Activated CD4-positive, alpha-beta T cell treated with anti-CD3 and anti-CD28 coated beads for 1 hour (primary cell): ENCODE results near the gene OPN5.
"Not testable (repeated sequence)": the region's sequence is repeated elsewhere in the genome, so short reads cannot be mapped to it uniquely, and the experiment has no call there.

ENCODE experiments used
- DNase-seq: peaks from one replicate; pipeline ENCODE4 v3.0.0-alpha.2; 2020

Gene OPN5, protein sequence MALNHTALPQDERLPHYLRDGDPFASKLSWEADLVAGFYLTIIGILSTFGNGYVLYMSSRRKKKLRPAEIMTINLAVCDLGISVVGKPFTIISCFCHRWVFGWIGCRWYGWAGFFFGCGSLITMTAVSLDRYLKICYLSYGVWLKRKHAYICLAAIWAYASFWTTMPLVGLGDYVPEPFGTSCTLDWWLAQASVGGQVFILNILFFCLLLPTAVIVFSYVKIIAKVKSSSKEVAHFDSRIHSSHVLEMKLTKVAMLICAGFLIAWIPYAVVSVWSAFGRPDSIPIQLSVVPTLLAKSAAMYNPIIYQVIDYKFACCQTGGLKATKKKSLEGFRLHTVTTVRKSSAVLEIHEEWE

DNA sequence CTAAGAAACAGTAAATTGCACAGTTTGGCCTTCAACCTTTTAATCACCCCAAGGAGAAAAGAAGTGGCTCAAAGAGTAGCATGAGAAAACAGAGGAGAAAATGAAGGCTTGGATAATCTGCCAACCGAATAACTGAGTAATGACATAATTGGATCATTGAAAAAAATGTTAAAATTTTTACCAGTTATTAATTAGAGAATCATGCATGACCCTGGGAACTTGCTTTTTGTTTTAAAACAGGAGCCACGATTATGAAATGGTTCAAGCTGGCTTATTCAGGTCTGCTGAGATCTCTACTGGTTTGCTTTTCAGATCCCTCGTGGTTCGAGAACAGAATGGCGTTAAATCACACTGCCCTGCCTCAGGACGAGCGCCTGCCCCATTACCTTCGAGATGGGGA is at the start of gene OPN5:
Gene OPN5 (plus strand): TSS at position 301 of the 400 bp plus-strand sequence. CDS start 35 bp downstream, at position 336.
- no peak for DNase-seq

DNA sequence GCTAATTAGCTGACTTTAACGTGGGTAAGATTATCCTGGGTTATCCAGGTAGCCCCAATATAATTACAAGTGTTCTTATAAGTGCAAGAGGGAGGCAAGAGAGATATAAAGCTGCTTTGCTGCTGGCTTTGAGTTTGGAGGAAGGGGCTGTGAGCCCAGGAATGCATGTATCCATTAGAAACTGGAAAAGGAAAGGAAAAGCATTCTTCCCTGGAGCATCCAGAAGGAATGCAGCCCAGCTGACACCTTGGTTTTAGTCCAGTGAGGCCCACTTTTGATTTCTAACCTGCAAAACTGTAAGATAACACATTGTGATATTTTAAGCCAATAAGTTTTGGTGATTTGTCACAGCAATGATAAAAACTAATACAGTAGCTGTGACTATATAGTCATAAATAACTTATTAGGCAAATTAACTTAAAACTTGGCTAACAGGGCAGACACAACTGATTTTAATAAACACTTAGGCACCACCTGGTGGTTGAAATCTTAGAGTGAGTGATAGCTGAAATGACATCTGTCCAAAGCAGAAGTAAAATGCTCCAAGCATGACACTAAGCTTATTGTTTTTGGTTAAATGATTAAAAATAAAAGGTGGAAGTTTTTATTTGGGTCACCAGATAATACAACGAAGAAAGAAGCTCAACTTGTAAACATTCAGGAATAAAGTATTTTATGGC is 47.8 kb upstream of the OPN5 start:
- no peak for DNase-seq

DNA sequence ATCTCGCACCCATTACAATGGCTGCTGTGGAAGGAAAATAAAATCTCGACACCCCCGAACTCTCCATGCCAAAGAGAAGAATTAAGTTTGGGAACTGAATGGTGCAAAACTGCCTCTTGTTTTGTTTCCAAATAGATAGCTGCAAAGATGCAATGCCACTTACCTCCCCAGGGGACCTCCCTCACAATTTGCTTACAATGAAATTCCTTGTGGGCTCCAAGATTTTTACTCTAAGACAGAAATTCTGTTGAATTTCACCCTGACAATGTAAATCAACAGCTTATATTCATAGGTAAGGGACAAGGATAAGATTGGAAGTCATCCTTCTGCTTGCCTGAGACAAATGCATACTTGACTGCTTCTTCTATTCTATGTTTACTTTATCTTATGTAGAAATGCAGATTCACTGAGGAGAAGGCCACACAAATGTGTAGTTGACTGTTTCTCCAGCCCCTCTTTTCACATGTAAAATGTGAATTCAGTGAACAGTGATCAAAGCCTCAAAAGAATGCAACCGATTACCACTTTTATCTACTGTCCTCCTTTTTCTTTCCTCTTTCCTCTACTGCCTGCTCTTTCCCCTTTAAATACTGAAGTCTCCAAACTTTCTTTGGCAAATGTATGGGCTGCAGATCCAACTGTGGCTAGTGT is 46.9 kb upstream of the OPN5 start:
- DNase-seq: no peak

DNA sequence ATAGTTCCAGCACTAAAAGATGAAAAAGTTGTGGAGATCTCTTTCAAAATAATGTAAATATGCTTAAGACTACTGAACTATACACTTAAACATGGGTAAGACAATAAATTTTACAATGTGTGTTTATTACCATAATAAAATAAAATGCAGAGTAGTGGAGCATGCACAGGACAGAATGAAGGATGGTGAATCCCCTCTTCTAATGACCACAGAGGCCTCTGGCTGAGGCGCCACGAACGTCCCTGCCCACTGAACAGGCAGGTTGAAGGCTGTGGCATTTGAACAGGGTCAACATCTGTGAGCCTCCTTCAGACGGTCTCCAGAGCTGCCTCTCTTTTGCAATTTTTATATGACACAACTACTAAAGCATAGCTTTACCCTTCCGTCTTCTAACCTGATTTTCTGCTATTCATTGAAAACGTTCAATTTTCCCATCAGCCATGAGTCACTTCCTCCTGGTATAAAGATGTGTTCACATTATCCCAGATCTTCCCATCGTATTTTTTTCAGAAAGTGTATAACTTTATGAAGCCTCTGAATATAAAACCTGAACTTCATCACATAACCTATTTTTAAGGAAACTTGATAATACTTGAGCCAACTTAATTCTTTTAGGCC is 45.6 kb upstream of the OPN5 start:
- DNase-seq: no peak

DNA sequence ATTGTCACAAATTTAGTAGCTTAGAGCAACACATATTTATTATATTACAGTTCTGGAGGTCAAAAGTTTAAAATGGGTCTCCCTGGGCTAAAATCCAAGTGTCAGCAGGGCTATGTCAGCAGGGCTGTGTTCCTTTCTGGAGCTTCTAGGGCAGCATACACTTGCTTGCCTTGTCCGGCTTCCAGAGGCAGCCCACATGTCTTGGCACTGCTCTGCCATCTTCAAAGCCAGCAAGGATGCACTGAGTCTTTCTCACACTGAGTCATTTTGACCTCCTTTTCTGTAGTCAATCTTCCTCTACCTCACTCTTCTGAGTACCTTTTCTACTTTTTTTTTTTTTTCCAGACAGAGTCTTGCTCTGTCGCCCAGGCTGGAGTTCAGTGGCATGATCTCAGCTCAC is 44.4 kb upstream of the OPN5 start:
- DNase-seq: no peak

DNA sequence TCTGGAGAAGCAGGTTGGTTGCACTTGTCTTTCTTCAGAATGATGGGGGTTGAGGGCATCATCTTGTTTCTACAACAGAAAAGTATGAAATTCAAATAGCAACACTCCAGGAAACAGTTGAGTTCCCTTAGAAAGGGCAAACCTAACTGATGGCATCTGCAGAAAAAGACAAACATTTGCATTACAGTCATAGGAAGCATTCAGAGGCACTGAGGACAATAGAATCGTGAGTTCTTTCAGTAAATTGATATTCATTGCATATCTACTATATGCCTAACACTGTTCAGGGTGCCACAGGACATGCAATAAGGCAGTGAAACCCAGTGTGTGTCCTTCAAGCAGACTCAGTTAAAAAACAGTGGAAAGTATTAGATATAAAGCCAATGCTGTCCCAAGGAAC is 41.1 kb upstream of the OPN5 start:
- no peak for DNase-seq

DNA sequence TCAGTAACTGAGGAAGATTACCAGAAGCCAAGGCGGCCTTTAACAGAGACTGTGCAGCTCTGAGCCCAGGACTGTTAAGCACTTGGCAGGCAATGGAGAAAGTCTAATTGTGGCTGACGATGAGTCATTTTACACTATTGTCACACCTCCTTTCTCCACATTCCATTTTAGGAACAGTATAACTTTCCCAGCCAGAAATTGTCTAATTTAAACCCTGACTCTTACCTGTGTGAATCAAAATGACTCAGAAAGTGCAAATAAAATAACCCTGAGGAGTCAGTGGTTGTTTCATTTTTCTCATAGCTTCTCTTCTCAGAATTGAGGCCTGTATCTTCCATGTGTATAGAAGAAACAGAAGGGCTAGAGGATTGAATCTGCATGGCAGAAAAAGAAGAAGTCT is 40.0 kb upstream of the OPN5 start:
- no peak for DNase-seq

DNA sequence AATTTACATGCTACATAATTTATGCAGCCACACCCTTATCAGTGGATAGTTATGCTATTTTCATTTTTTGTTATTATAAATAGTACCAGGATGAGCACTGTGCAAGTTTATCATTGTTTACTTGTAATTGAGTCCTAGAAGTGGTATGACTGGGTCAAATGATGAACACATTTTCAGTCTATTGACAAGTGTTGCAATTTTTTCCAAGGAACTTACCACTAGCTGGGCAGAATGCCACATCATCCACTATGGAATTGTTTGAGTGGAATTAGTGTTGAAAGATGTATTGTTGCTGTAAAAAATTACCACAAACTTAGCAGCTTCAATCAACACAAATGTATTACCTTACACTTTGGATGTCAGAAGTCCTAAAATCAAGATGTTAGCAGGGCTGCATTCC is 38.1 kb upstream of the OPN5 start:
- no peak for DNase-seq

DNA sequence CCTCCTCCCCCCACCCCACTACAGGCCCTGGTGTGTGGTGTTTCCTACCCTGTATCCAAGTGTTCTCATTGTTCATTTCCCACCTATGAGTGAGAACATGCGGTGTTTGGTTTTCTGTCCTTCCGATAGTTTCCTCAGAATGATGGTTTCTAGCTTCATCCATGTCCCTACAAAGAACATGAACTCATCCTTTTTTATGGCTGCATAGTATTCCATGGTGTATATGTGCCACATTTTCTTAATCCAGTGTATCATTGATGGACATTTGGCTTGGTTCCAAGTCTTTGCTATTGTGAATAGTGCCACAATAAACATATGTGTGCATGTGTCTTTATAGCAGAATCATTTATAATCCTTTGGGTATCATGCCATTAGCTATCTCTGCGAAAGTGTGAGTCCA is 36.6 kb upstream of the OPN5 start:
- not testable (repeated sequence) for DNase-seq

DNA sequence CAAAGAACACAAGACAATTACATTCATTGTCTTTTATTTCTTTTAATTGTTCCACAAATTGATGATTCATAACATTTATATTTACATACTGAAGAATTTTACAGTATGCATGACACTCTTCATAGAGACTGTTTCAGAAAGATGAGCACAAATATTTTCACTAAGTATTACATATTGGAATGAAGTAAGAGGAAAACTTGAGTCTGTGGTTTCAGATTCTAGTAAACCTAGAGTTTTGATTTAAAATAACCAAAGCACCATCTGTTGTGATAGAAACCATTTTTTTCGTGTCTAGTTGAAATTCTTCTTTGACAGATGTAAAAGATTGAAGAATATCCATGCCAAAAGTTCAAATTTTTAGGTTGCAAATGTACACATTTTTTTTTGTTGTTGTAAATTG is 32.1 kb upstream of the OPN5 start:
- DNase-seq: no peak

DNA sequence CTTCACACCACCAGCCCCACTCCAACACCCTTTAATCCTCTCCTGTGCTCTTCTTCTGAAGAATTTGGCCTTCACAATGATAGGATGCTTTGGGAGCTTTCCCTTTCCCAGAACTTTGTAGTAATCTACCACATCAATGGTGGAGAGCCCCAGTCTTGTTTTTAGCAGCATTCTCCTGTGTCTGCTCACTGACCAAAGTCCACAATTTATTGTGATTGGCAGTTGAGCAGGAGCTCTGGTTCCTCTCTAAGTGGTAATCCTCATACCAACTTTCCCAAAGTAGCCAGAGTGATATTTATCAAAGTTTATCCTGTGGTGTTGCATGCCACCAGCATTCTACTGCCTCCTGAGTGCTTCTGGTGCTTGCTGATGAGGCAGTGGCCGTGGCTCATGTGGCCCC is 29.0 kb upstream of the OPN5 start:
- DNase-seq: no peak

DNA sequence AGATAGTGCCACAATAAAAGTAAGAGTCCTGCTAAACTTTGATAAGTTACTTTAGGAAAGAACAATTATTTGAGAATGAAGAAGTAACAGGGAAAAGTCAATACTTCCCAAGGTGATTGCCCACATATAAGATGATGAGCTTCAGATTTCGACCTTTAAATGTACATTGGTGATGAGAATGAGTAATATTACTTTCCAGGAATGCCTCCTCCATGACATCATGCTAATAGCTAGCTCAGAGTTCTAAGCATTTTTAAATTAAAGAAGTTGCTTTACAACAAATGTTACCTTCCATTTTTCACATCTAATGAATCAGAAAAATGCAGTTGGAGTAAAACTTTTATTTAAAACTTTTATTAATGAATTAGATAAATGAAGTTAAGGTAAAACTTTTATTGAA is 22.5 kb upstream of the OPN5 start:
- no peak for DNase-seq

DNA sequence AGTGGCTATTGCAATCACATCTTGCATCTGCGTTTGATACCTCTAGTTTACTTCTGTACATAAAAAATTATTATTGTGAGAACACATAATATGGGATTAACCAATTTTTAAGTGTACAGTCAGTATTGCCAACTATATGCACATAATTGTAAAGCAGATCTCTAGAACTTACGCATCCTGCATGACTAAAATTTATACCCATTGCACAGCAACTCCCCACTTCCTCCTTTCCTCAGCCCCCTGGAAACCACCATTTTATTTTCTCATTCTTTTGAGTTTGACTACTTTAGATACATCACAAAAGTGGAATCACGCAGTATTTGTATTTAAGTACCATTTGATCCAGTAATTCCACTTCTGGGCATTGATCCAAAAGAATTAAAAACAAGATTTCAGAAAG is 19.3 kb upstream of the OPN5 start:
- no peak for DNase-seq

DNA sequence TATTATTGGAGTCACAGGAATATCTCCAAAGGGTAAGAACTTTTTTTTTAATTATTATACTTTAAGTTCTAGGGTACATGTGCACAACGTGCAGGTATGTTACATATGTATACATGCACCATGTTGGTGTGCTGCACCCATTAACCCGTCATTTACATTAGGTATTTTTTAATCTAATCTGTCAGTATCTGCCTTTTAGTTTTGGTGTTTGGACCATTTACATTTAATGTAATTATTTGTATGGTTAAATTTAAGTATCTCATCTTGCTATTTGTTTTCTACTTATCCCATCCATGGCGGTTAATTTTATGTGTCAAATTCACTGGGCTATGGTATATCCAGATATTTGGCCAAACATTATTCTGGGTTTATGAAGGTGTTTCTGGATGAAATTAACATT is 15.4 kb upstream of the OPN5 start:
- DNase-seq: no peak

DNA sequence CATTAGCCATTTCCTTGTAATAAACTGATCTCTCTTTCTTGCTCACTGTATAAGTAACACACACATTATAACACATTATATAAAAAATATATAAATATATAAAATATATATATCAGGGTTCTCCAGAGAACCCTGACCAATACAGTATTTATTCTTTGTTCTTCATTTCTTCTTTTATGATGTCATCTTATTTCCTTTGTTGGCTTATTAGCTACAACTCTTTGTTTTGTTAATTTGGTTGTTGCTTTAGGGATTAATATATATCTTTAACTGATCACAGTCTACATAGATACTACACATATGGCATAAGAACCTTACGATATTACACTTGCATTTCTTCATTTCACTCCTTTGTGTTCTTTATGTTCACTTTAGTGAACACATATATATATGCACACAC is 14.7 kb upstream of the OPN5 start:
- no peak for DNase-seq

DNA sequence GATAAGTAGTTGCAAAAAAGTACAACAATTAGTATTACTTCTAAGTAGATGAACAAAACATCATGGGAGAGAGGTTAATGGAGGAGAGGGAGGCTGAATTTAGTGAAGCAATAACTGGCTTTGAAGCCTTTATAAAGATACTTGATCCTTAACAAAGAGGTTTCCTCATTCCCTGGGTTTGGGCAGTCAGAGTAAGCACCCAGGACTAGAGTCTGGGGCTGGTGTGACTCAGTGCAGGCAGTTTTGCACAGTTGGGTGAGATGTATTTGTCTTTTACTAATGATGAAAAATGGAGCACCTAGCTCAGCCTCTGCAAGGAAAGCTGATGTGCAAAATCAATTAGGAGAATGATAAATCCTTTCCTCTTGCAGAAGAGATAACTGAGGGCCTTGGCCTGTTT is 11.8 kb upstream of the OPN5 start:
- no peak for DNase-seq

DNA sequence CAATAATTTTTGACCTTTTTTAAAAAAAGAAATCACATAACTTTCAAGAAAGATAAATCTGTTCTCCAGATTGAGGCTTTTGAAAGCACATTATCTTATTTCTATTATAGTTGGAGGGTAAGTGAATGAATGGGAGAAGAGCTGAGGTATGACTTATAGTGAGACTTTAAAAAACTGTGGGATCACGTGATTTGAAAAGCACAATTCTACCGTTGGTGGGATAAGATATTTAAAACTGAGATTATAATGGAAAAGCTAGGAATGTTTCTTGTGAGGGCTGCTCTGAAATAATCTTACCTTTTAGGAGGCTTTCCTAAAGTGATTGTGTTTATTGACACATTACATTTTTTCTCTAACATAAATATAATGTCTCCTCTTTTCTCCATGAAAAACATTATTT is 9.5 kb upstream of the OPN5 start:
- no peak for DNase-seq

DNA sequence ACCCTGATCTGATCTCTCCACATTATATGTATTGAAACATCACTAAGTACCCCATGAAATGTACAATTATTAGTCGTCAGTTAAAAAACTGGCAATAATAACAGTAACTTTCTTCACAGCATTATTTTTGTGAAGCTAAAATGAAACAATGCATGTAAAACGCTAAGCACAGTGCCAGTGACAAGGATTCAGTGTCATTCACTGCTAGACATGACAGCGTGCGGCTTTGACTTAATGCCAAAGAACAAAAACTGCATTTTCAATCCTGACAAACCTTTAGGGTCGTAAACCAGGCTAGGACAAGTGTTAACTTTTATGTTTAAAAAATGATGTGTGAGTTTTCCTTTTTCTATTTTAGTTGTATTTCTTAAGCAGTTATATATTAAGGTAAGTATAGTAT is 8.8 kb upstream of the OPN5 start:
- no peak for DNase-seq

DNA sequence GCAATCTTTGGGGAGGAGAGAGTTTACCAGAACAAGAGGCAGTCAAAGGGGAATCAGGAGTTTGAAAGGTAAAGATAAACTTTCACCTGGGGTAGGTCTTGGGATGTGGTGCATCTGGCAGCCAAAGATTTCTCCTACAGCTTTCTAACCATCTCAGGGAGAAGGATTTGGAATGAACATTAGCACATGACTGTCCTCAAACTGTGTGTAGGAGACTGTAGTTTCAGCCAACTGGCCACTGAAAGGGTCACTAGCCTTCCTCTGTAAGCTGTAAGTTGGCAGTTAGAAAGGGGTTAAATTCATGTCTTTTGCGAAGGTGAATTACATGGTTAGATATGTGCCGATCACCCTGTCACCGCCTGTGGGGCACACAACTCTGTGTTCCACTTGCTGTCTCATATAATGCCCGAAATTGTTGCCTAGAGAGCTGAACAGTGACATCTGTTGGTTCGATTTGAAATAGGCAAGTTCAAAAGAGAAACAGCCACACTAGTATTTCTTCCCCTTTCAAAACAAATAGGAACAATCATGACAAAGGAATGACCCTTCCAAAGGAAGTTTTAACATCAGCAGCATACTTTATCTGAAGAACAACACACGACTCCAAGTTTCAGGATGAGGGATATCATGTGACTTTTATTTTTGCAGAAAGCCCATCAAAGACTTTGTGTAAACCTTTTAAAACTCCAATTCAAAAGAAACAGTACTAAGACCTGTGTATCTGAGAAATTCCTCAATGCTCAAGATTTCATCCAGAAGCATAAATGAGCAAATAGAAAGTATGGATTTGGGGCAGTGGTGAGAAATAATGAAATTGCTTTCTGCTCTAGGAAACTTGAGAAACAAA is 1.1 kb upstream of the OPN5 start:
- peak; percentile 11 for DNase-seq

DNA sequence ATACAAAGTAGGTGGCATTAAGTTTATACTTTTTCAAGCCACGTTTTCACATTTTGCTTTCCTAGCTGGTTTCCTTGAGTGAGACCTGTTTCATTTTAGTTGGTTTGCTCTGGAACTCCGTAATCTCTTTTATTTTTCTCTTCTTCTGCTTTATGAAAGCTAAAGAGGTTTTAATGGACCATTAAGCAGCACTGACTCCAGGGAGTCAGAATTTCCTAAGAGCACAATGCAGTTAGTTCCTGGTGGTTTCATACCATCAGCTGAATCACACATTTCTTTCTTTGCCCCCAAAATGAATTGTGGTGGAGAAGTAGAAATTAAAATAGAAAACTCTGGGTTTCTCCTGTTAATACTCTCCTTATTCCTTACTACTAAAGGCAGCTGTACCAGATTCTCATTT is 3.4 kb downstream of the OPN5 start:
- DNase-seq: no peak

DNA sequence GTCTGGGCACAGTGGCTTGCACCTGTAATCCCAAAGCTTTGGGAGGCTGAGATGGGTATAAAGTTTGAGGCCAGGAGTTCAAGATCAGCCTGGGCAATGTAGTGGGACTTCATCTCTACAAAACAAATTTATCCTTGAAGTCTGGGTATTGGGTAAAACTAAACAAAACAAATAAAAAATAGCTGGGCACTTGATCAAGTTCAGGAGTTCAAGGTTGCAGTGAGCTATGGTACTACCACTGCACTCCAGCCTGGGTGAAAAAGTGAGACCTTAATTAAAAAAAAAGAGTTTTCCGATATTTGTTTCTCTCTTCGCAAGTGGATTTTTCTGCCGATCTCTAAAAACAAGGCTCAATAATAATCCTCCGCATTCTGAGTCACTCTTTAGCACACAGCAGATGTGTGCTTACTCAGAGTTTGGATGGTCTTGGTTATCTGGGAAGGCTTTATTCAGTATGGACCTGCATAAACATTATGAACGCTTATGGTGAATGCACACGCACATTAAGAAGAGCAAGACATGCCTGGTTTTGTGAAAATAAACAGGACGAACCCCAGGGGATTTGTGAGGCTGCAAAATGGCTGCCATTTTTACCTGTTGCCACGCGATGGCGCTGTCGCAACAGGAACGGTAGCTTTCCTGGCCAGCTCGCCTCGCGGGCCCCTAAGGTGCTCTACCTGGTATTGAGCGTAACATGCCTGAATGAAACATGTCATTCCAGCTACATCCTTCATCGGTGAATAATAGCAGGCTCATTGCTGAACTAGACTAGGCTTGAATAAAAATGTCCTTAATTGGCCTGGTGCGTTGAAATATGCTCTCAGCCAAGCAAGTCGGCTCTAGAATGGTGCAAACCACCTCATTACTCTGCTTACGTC is 6.0 kb downstream of the OPN5 start:
- peak; percentile 26 for DNase-seq

DNA sequence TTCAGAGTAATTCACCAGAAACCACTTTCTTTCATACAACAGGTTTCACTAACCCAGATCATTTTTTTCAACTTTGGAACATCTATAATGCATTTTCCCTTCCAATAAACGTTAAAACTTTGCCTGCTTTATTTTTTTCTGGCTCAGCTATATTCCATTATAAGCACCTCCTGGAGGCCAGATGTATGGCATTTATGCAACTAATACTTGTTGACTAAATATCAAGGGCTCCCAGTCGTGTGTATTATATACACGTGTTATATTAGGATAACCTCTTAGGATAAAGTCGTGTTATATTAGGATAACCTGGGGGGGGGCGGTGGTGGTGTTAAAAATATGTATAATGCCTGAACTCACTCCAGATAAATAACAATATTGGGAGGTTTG is 6.7 kb downstream of the OPN5 start:
- DNase-seq: no peak
